NAMALWA (cell line): ENCODE results near the gene BARX2.
"Not testable (repeated sequence)": the region's sequence is repeated elsewhere in the genome, so short reads cannot be mapped to it uniquely, and the experiment has no call there.

ENCODE experiments used
- DNase-seq: peaks from one replicate; pipeline ENCODE4 v3.0.0-alpha.2; 2015; ENCODE audit warnings: low spot score

BARX2 gene

GRCh38 chr11:129375751-129376657 lies at the start of gene BARX2:
BARX2 (plus strand) TSS chr11:129375848; CDS start chr11:129376036, 188 bp downstream.
- DNase-seq: no peak

GRCh38 chr11:129326921-129327320 lies 48.7 kb upstream of the BARX2 start:
- no peak for DNase-seq

- DNase-seq: peak; percentile 36
Observed at GRCh38 chr11:129327708-129328107, 47.9 kb upstream of the BARX2 start.

GRCh38 chr11:129328756-129329155 lies 46.9 kb upstream of the BARX2 start:
- DNase-seq: no peak

- DNase-seq: no peak
Observed at GRCh38 chr11:129331217-129331616, 44.4 kb upstream of the BARX2 start.

- DNase-seq: peak; percentile 62
Observed at GRCh38 chr11:129331871-129332274, 43.8 kb upstream of the BARX2 start.

- peak; percentile 35 for DNase-seq
Observed at GRCh38 chr11:129333873-129334272, 41.8 kb upstream of the BARX2 start.

GRCh38 chr11:129344301-129344940 lies 31.2 kb upstream of the BARX2 start:
- not testable (repeated sequence) for DNase-seq

GRCh38 chr11:129346916-129347315 lies 28.7 kb upstream of the BARX2 start:
- no peak for DNase-seq

GRCh38 chr11:129348813-129349212 lies 26.8 kb upstream of the BARX2 start:
- DNase-seq: no peak

- DNase-seq: no peak
Observed at GRCh38 chr11:129352676-129353075, 23.0 kb upstream of the BARX2 start.

GRCh38 chr11:129354691-129355090 lies 21.0 kb upstream of the BARX2 start:
- DNase-seq: no peak

- DNase-seq: no peak
Observed at GRCh38 chr11:129359748-129360147, 15.9 kb upstream of the BARX2 start.

GRCh38 chr11:129364143-129364654 lies 11.4 kb upstream of the BARX2 start:
- DNase-seq: peak; percentile 90

GRCh38 chr11:129365816-129366215 lies 9.8 kb upstream of the BARX2 start:
- DNase-seq: no peak

GRCh38 chr11:129366737-129367597 lies 8.7 kb upstream of the BARX2 start:
- no peak for DNase-seq

- DNase-seq: no peak
Observed at GRCh38 chr11:129368889-129369672, 6.6 kb upstream of the BARX2 start.

- DNase-seq: no peak
Observed at GRCh38 chr11:129370715-129371114, 4.9 kb upstream of the BARX2 start.

GRCh38 chr11:129372609-129373488 lies 2.8 kb upstream of the BARX2 start:
- DNase-seq: no peak

- DNase-seq: no peak
Observed at GRCh38 chr11:129373489-129373953, 2.1 kb upstream of the BARX2 start.
